Esophagus muscularis mucosa (tissue), 4 donors: ENCODE data around the gene MRC1.

Source experiments
- CTCF ChIP-seq, 3 experiments: fragments of 200-600 bp in 2 of 3; fragments of 450-650 bp in 1 of 3; sonication (generic) in 2 of 3; IDR thresholded peaks; one replicate each; pipeline ENCODE4 v1.5.1; 2017 to 2019; ENCODE audit warnings: antibody characterized with exemption in 3 of 3, mild to moderate bottlenecking in 2 of 3, moderate library complexity in 1 of 3
- EP300 ChIP-seq: sonication (generic); formaldehyde crosslinking; IDR thresholded peaks from one replicate; pipeline ENCODE4 v1.6.1; 2017; ENCODE audit warnings: antibody characterized with exemption
- POLR2A ChIP-seq: fragments of 450-650 bp; IDR thresholded peaks from one replicate; pipeline ENCODE4 v1.6.1; 2017; ENCODE audit warnings: antibody characterized with exemption, moderate library complexity, mild to moderate bottlenecking, low read depth

- TF ChIP-seq CTCF (IDR thresholded peaks at IDR 0.05) (no peak), POLR2A (no peak), EP300 (no peak)
Observed at GRCh38 chr10:17873946-17874345, 64.8 kb downstream of the MRC1 start.
